PC-9 (cell line): ENCODE measurements around the gene TCF4. TPM values are rescaled to one million over a fixed set of nuclear protein-coding genes. Genes with fewer than 3 reads are reported as not detected.
A peak's percentile ranks its signal among the peaks of the same experiment; 100 is the strongest.

ENCODE experiments used
- BruUV-seq: library from RNA; stranded (reverse); fragments of 400-500 nt; replicated peaks from 2 replicates; lab custom pipeline; 2021; lab: Mats Ljungman, UMichigan
- CTCF ChIA-PET: fragments of 300-600 bp; sonication (Branson Sonifier 250); formaldehyde crosslinking; loops from one replicate; lab custom pipeline; 2022; ENCODE audit warnings: antibody characterized with exemption; lab: Charles Lee
- POLR2A ChIA-PET: fragments of 300-600 bp; sonication (Branson Sonifier 250); formaldehyde crosslinking; loops from one replicate; lab custom pipeline; 2022; ENCODE audit warnings: antibody characterized with exemption; ENCODE audit not compliant: unreplicated experiment; lab: Charles Lee
- DNase-seq, 2 experiments: peaks; one replicate each; pipeline versions ENCODE4 v3.0.0 to v3.0.0-alpha.2; 2015 to 2022; ENCODE audit warnings: mixed read lengths in 1 of 2
- H2AFZ ChIP-seq: fragments of 200-600 bp; sonication (generic); 2 replicates; pipeline ENCODE4 v1.8.1; 2017; ENCODE audit warnings: antibody characterized with exemption
- H3F3A ChIP-seq: fragments of 200-600 bp; sonication (generic); 2 replicates; pipeline ENCODE4 v1.8.1; 2017; ENCODE audit warnings: antibody characterized with exemption, mild to moderate bottlenecking, low read depth; ENCODE audit not compliant: insufficient read depth
- H3K27ac ChIP-seq: fragments of 200-600 bp; sonication (generic); 2 replicates; pipeline ENCODE4 v1.6.1; 2016; ENCODE audit warnings: mixed run types
- H3K27me3 ChIP-seq: fragments of 200-600 bp; sonication (generic); 2 replicates; pipeline ENCODE4 v1.6.1; 2016; ENCODE audit warnings: low read depth, mixed run types; ENCODE audit not compliant: insufficient read depth
- H3K36me3 ChIP-seq: fragments of 200-600 bp; sonication (generic); 2 replicates; pipeline ENCODE4 v1.6.1; 2016; ENCODE audit warnings: low read depth, mixed run types
- H3K4me1 ChIP-seq: fragments of 200-600 bp; sonication (generic); replicated peaks from 2 replicates; pipeline ENCODE4 v1.6.1; 2016; ENCODE audit warnings: mixed run types; ENCODE audit not compliant: insufficient read depth
- H3K4me2 ChIP-seq: fragments of 200-600 bp; sonication (generic); 2 replicates; pipeline ENCODE4 v1.6.1; 2017; ENCODE audit warnings: mixed run types
- H3K4me3 ChIP-seq: fragments of 200-600 bp; sonication (generic); 2 replicates; pipeline ENCODE4 v1.6.1; 2016; ENCODE audit warnings: mixed run types
- H3K79me2 ChIP-seq: fragments of 200-600 bp; sonication (generic); 2 replicates; pipeline ENCODE4 v1.6.1; 2017; ENCODE audit warnings: low read depth, mixed run types
- H3K9me2 ChIP-seq: fragments of 200-600 bp; sonication (generic); 2 replicates; pipeline ENCODE4 v1.8.1; 2017; ENCODE audit warnings: mild to moderate bottlenecking; ENCODE audit not compliant: insufficient read depth
- H3K9me3 ChIP-seq: fragments of 200-600 bp; sonication (generic); 2 replicates; pipeline ENCODE4 v1.8.1; 2016; ENCODE audit warnings: low read depth; ENCODE audit not compliant: insufficient read depth
- H4K20me1 ChIP-seq: fragments of 200-600 bp; sonication (generic); 2 replicates; pipeline ENCODE4 v1.8.1; 2017; ENCODE audit not compliant: insufficient read depth
- CTCF ChIP-seq: fragments of 200-600 bp; sonication (generic); conservative IDR thresholded peaks from 2 replicates; pipeline ENCODE4 v1.6.1; 2017; ENCODE audit warnings: mixed run types, antibody characterized with exemption, mild to moderate bottlenecking, moderate library complexity
- EZH2 ChIP-seq: fragments of 200-600 bp; sonication (generic); IDR thresholded peaks from 2 replicates; pipeline ENCODE4 v1.8.0; 2017; ENCODE audit warnings: antibody characterized with exemption, low read depth
- intact Hi-C: fragments of 100-400 bp; cut with micrococcal nuclease; formaldehyde crosslinking; loops from one replicate; pipeline ENCODE4 v1.10.0; 2022; ENCODE audit not compliant: unreplicated experiment
- total RNA-seq: library from RNA; stranded (reverse); gene quantifications from 2 replicates; pipeline ENCODE4 v1.2.3, GENCODE V29; 2021

The TCF4 gene
- total RNA-seq, 1 experiment from 2014 or later: 0.74 TPM

DNA sequence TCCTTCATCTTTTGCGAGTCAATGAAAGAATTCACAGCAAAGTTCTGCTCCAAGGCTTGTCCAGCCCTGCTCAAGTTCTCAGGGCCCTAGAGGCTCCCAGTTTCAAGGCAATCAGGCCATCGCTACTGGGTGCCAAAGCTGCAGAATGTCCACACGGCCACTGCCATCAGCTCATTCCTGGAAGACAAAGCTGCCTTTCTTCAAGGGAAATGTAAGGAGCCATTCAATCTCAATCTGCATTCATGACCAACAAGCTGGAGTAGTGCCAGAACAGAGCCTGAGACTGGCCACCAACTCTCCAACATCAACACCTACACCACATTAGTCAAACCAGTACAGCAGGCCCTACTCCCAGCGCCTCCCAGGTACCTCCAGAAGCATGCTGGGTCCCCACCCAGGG lies 202.2 kb downstream of the TCF4 start:
- Histone ChIP-seq H3K9me2 (no peaks in the 10 kb centered on the region), H3K27ac (no peak overlapping the region), H3K36me3 (no peaks in the 10 kb centered on the region), H3K9me3 (no peaks in the 10 kb centered on the region; the same call in 1 of the 2 replicates), H3K4me3 (no peak overlapping the region), H3K27me3 (no peaks in the 10 kb centered on the region), H3K4me2 (no peak overlapping the region), H4K20me1 (no peaks in the 10 kb centered on the region), H3K4me1 (no peaks in the 10 kb centered on the region), H2AFZ (no peak overlapping the region), H3K79me2 (no peaks in the 10 kb centered on the region), H3F3A (no peaks in the 10 kb centered on the region)
- CTCF ChIA-PET: no interaction called here
- intact Hi-C loops: no loop called here
- BruUV-seq: no TSS peak
- POLR2A ChIA-PET: no interaction called here
- no peak for DNase-seq
- no peak for TF ChIP-seq EZH2
- TF ChIP-seq CTCF: no peak

GRCh38 chr18:55384551-55385275 lies 203.3 kb downstream of the TCF4 start:
- Histone ChIP-seq H3K9me2 (no peaks in the 10 kb centered on the region), H3K27me3 (no peaks in the 10 kb centered on the region), H3F3A (no peaks in the 10 kb centered on the region), H3K36me3 (no peaks in the 10 kb centered on the region), H4K20me1 (no peaks in the 10 kb centered on the region), H3K4me1 (no peaks in the 10 kb centered on the region), H3K79me2 (no peaks in the 10 kb centered on the region), H3K4me3 (no peak overlapping the region), H3K9me3 (no peaks in the 10 kb centered on the region; the same call in 1 of the 2 replicates), H3K4me2 (no peak overlapping the region), H3K27ac (no peak overlapping the region), H2AFZ (no peak overlapping the region)
- ChIA-PET POLR2A (no interaction called here), CTCF (interaction anchor here (0.6 kb wide), 1 partner anchor 504 kb away, joined by 3 read pairs; no protein-coding TSS in a partner anchor)
- no peak for TF ChIP-seq EZH2
- TF ChIP-seq CTCF: peak; percentile 62
- DNase-seq: no peak
- intact Hi-C loops: no loop called here
- BruUV-seq: no TSS peak

- DNase-seq: no peak
- H3K79me2 ChIP-seq: no peaks in the 10 kb centered on the region
- no peaks in the 10 kb centered on the region; the same call in 1 of the 2 replicates for H3K9me3 ChIP-seq
- H3K27me3 ChIP-seq: no peaks in the 10 kb centered on the region
- no peak overlapping the region for H3K27ac ChIP-seq
- intact Hi-C loops: no loop called here
- no peak for TF ChIP-seq EZH2
- TF ChIP-seq CTCF: no peak
- no peak overlapping the region for H3K4me3 ChIP-seq
- no peaks in the 10 kb centered on the region for H3F3A ChIP-seq
- no peaks in the 10 kb centered on the region for H3K36me3 ChIP-seq
- H3K4me1 ChIP-seq: no peaks in the 10 kb centered on the region
- CTCF ChIA-PET: interaction anchor here (0.6 kb wide), 1 partner anchor 503 kb away, joined by 3 read pairs; no protein-coding TSS in a partner anchor
- H2AFZ ChIP-seq: no peak overlapping the region
- no peaks in the 10 kb centered on the region for H4K20me1 ChIP-seq
- POLR2A ChIA-PET: no interaction called here
- H3K4me2 ChIP-seq: no peak overlapping the region
- BruUV-seq: no TSS peak
- H3K9me2 ChIP-seq: no peaks in the 10 kb centered on the region
These were observed 203.9 kb downstream of the TCF4 start for GRCh38 chr18:55384115-55384514.
